ENCODE results near the gene TNRC6B.

GRCh38 chr22:40348025-40348658 lies 170.4 kb downstream of the TNRC6B start:
- TF ChIP-seq CTCF (IDR thresholded peaks at IDR 0.05) (peak; percentile 27 to 67 (median 47)), POLR2AphosphoS5 (IDR thresholded peaks at IDR 0.05) (no peak), POLR2A (IDR thresholded peaks at IDR 0.05) (no peak), EP300 (IDR thresholded peaks at IDR 0.05) (no peak)
